ENCODE measurements around the gene AP1M2.

Gene AP1M2

GRCh38 chr19:10593820-10594637 lies 6.9 kb upstream of the AP1M2 start:
- H3K27ac Mint-ChIP-seq: peak overlapping the region in 1 of 3 experiments; percentile 66
- peaks cover 25% of the 10 kb centered on the region for H3K27me3 Mint-ChIP-seq (ENCODE audit: low read depth)
- no peaks in the 10 kb centered on the region for H3K9me3 Mint-ChIP-seq
- no peak for TF ChIP-seq CTCF (IDR thresholded peaks at IDR 0.05; ENCODE audit: unreplicated experiment in 3 of 3)
- no peaks in the 10 kb centered on the region for H3K4me1 Mint-ChIP-seq
- H3K36me3 Mint-ChIP-seq (ENCODE audit: low read depth): no peaks in the 10 kb centered on the region
- H3K4me3 Mint-ChIP-seq: no peak overlapping the region

GRCh38 chr19:10593148-10593547 lies 6.0 kb upstream of the AP1M2 start:
- H3K4me3 Mint-ChIP-seq: no peak overlapping the region
- H3K9me3 Mint-ChIP-seq: no peaks in the 10 kb centered on the region
- H3K27ac Mint-ChIP-seq: no peak overlapping the region
- H3K36me3 Mint-ChIP-seq (ENCODE audit: low read depth): no peaks in the 10 kb centered on the region
- TF ChIP-seq CTCF (IDR thresholded peaks at IDR 0.05; ENCODE audit: unreplicated experiment in 3 of 3): no peak
- H3K27me3 Mint-ChIP-seq (ENCODE audit: low read depth): peaks cover 33% of the 10 kb centered on the region
- no peaks in the 10 kb centered on the region for H3K4me1 Mint-ChIP-seq

DNA sequence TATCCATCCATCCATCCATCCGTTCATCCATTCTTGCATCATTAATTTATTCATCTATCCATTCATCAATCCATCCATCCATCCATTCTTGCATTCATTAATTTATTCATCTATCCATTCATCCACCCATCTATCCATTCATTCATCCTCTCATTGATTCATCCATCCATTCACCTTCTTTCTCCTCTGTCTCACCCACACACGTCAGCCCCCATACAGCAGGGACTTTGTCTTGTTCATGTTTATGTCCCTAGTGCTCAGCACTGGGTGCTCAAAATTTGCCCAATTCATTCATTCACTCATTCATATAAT lies 683 bp upstream of the AP1M2 start:
- TF ChIP-seq CTCF (IDR thresholded peaks at IDR 0.05; ENCODE audit: unreplicated experiment in 3 of 3): no peak
- no peak overlapping the region for H3K27ac Mint-ChIP-seq
- peaks cover 6% of the 10 kb centered on the region for H3K36me3 Mint-ChIP-seq (ENCODE audit: low read depth)
- peaks cover 8% of the 10 kb centered on the region for H3K9me3 Mint-ChIP-seq
- H3K4me1 Mint-ChIP-seq: no peaks in the 10 kb centered on the region
- H3K4me3 Mint-ChIP-seq: peak overlapping the region in 2 of 3 experiments; percentile 35 to 52
- H3K27me3 Mint-ChIP-seq (ENCODE audit: low read depth): peaks cover 70% of the 10 kb centered on the region

DNA sequence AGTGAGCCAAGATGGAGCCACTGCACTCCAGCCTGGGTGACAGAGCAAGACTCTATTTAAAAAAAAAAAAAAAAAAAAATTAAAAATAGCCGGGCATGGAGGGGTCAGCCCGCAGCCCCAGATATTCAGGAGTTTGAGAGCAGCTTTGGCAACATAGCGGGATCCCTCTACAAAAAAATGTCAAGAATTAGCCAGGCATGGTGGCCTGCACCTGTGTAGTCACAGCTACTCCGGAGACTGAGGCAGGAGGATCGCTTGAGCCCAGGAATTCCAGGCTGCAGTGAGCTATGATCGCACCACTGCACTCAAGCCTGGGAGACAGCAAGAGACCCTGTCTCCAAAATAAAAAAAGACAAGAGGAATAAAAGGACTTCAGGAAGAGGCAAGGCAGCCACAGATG lies 716 bp downstream of the AP1M2 start:
- peaks cover 70% of the 10 kb centered on the region for H3K27me3 Mint-ChIP-seq (ENCODE audit: low read depth)
- H3K36me3 Mint-ChIP-seq (ENCODE audit: low read depth): peaks cover 6% of the 10 kb centered on the region
- peaks cover 8% of the 10 kb centered on the region for H3K9me3 Mint-ChIP-seq
- no peak overlapping the region for H3K27ac Mint-ChIP-seq
- no peak for TF ChIP-seq CTCF (IDR thresholded peaks at IDR 0.05; ENCODE audit: unreplicated experiment in 3 of 3)
- no peaks in the 10 kb centered on the region for H3K4me1 Mint-ChIP-seq
- peak overlapping the region; percentile 73 to 75 (median 74) for H3K4me3 Mint-ChIP-seq

DNA sequence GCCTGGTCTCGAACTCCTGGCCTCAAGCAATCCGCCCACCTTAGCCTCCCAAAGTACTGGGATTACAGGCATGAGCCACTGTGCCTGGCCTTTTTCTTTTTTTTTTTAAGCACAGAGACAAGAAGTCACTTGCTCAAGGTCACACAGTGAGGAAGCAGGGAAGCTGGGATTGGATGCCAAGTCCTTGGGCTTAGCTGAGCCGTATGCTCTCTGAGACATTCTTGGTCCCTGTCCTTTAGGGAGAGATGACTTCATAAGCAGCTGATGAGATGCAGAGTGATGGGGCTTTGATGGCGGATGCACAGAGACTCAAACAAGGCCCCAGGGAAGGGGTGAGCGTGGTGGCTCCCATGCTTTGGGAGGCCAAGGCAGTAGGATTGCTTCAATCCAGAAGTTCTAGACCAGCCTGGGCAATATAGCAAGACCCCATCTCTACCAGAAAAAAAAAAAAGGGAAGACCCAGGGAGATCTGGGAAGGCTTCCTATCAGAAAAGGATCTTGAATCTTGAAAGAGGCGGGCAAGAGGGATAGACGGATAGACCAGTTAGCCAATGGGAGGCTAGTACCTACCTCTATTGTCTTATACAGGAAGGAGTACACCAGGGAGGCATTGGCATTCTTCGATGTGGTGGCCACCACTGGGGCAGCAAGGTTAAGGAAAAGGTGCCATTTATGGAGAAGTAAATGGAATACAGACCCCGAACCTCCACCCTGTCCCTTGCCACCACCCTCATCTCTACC lies 3.9 kb downstream of the AP1M2 start:
- Mint-ChIP-seq H3K4me3 (no peak overlapping the region), H3K27ac (no peak overlapping the region), H3K4me1 (peaks cover 5% of the 10 kb centered on the region), H3K9me3 (peaks cover 8% of the 10 kb centered on the region), H3K27me3 (ENCODE audit: low read depth) (peaks cover 48% of the 10 kb centered on the region), H3K36me3 (ENCODE audit: low read depth) (peaks cover 10% of the 10 kb centered on the region)
- TF ChIP-seq CTCF (IDR thresholded peaks at IDR 0.05; ENCODE audit: unreplicated experiment in 3 of 3): no peak
